Measurements from ENCODE around the gene CFLAR.
"Not testable (repeated sequence)": the region's sequence is repeated elsewhere in the genome, so short reads cannot be mapped to it uniquely, and the experiment has no call there.

CFLAR gene

GRCh38 chr2:201130524-201131186 lies 14.7 kb downstream of the CFLAR start:
- DNase-seq (peak; percentile 27), ATAC-seq (peak; percentile 51)
- H3K27ac Mint-ChIP-seq, result peak overlapping the region; percentile 94
- peaks cover 71% of the 10 kb centered on the region for H3K4me1 Mint-ChIP-seq
- no peaks in the 10 kb centered on the region for H3K27me3 Mint-ChIP-seq
- peaks cover 49% of the 10 kb centered on the region for H3K36me3 Mint-ChIP-seq (ENCODE audit: low read depth)
- H3K4me3 Mint-ChIP-seq, result peak overlapping the region; percentile 95
- H3K9me3 Mint-ChIP-seq, result no peaks in the 10 kb centered on the region

- Mint-ChIP-seq H3K4me3 (peak overlapping the region; percentile 95), H3K27ac (peak overlapping the region; percentile 94), H3K4me1 (peaks cover 67% of the 10 kb centered on the region), H3K9me3 (no peaks in the 10 kb centered on the region), H3K27me3 (no peaks in the 10 kb centered on the region), H3K36me3 (ENCODE audit: low read depth) (peaks cover 62% of the 10 kb centered on the region)
- ATAC-seq (peak; percentile 15), DNase-seq (no peak)
These were observed 16.6 kb downstream of the CFLAR start for GRCh38 chr2:201132518-201132917.

GRCh38 chr2:201135386-201135785 lies 19.4 kb downstream of the CFLAR start:
- DNase-seq (no peak), ATAC-seq (peak; percentile 38)
- Mint-ChIP-seq H3K36me3 (ENCODE audit: low read depth) (peaks cover 84% of the 10 kb centered on the region), H3K27ac (peak overlapping the region; percentile 89), H3K4me1 (peaks cover 67% of the 10 kb centered on the region), H3K4me3 (peak overlapping the region; percentile 62), H3K27me3 (no peaks in the 10 kb centered on the region), H3K9me3 (no peaks in the 10 kb centered on the region)

GRCh38 chr2:201136889-201137321 lies 20.9 kb downstream of the CFLAR start:
- ATAC-seq (no peak), DNase-seq (no peak)
- no peaks in the 10 kb centered on the region for H3K27me3 Mint-ChIP-seq
- H3K4me3 Mint-ChIP-seq, result no peak overlapping the region
- H3K27ac Mint-ChIP-seq, result peak overlapping the region; percentile 89
- H3K9me3 Mint-ChIP-seq, result no peaks in the 10 kb centered on the region
- peaks cover 67% of the 10 kb centered on the region for H3K4me1 Mint-ChIP-seq
- H3K36me3 Mint-ChIP-seq (ENCODE audit: low read depth), result peaks cover 80% of the 10 kb centered on the region

- DNase-seq (no peak), ATAC-seq (no peak)
- no peak overlapping the region for H3K27ac Mint-ChIP-seq
- no peak overlapping the region for H3K4me3 Mint-ChIP-seq
- H3K4me1 Mint-ChIP-seq, result peaks cover 61% of the 10 kb centered on the region
- H3K9me3 Mint-ChIP-seq, result no peaks in the 10 kb centered on the region
- peaks cover 74% of the 10 kb centered on the region for H3K36me3 Mint-ChIP-seq (ENCODE audit: low read depth)
- no peaks in the 10 kb centered on the region for H3K27me3 Mint-ChIP-seq
These were observed 21.8 kb downstream of the CFLAR start for GRCh38 chr2:201137505-201138400.

- DNase-seq (no peak), ATAC-seq (no peak)
- Mint-ChIP-seq H3K27me3 (no peaks in the 10 kb centered on the region), H3K4me1 (peaks cover 54% of the 10 kb centered on the region), H3K27ac (peak overlapping the region; percentile 47), H3K9me3 (no peaks in the 10 kb centered on the region), H3K4me3 (peak overlapping the region; percentile 8), H3K36me3 (ENCODE audit: low read depth) (peaks cover 72% of the 10 kb centered on the region)
These were observed 22.5 kb downstream of the CFLAR start for GRCh38 chr2:201138401-201138970.

- Mint-ChIP-seq H3K4me3 (peak overlapping the region; percentile 8), H3K36me3 (ENCODE audit: low read depth) (peaks cover 66% of the 10 kb centered on the region), H3K27ac (peak overlapping the region; percentile 70), H3K4me1 (peaks cover 47% of the 10 kb centered on the region)
- not testable (repeated sequence) for H3K27me3 Mint-ChIP-seq, H3K9me3 Mint-ChIP-seq, DNase-seq, ATAC-seq
These were observed 23.2 kb downstream of the CFLAR start for GRCh38 chr2:201138986-201139781.

GRCh38 chr2:201139836-201140604 lies 24.1 kb downstream of the CFLAR start:
- no peaks in the 10 kb centered on the region for H3K27me3 Mint-ChIP-seq
- peaks cover 41% of the 10 kb centered on the region for H3K4me1 Mint-ChIP-seq
- no peak for ATAC-seq
- no peak overlapping the region for H3K4me3 Mint-ChIP-seq
- no peaks in the 10 kb centered on the region for H3K9me3 Mint-ChIP-seq
- H3K27ac Mint-ChIP-seq, result peak overlapping the region; percentile 70
- peaks cover 68% of the 10 kb centered on the region for H3K36me3 Mint-ChIP-seq (ENCODE audit: low read depth)
- no peak for DNase-seq

- H3K27ac Mint-ChIP-seq, result no peak overlapping the region
- H3K36me3 Mint-ChIP-seq (ENCODE audit: low read depth), result peaks cover 54% of the 10 kb centered on the region
- H3K27me3 Mint-ChIP-seq, result no peaks in the 10 kb centered on the region
- ATAC-seq (no peak), DNase-seq (no peak)
- no peak overlapping the region for H3K4me3 Mint-ChIP-seq
- H3K9me3 Mint-ChIP-seq, result no peaks in the 10 kb centered on the region
- H3K4me1 Mint-ChIP-seq, result peaks cover 24% of the 10 kb centered on the region
These were observed 28.4 kb downstream of the CFLAR start for GRCh38 chr2:201144101-201145051.

- Mint-ChIP-seq H3K9me3 (no peaks in the 10 kb centered on the region), H3K36me3 (ENCODE audit: low read depth) (peaks cover 61% of the 10 kb centered on the region), H3K4me3 (no peak overlapping the region), H3K27ac (peak overlapping the region; percentile 55), H3K4me1 (peaks cover 42% of the 10 kb centered on the region), H3K27me3 (no peaks in the 10 kb centered on the region)
- ATAC-seq (no peak), DNase-seq (no peak)
These were observed 32.5 kb downstream of the CFLAR start for GRCh38 chr2:201148434-201148990.

GRCh38 chr2:201149064-201149820 lies 33.3 kb downstream of the CFLAR start:
- H3K9me3 Mint-ChIP-seq, result no peaks in the 10 kb centered on the region
- no peak for ATAC-seq
- H3K4me3 Mint-ChIP-seq, result no peak overlapping the region
- H3K36me3 Mint-ChIP-seq (ENCODE audit: low read depth), result peaks cover 62% of the 10 kb centered on the region
- peak overlapping the region; percentile 55 for H3K27ac Mint-ChIP-seq
- H3K27me3 Mint-ChIP-seq, result no peaks in the 10 kb centered on the region
- no peak for DNase-seq
- H3K4me1 Mint-ChIP-seq, result peaks cover 42% of the 10 kb centered on the region

GRCh38 chr2:201149821-201150165 lies 33.8 kb downstream of the CFLAR start:
- Mint-ChIP-seq H3K36me3 (ENCODE audit: low read depth) (peaks cover 65% of the 10 kb centered on the region), H3K27ac (peak overlapping the region; percentile 41), H3K4me1 (peaks cover 42% of the 10 kb centered on the region)
- not testable (repeated sequence) for H3K27me3 Mint-ChIP-seq, H3K4me3 Mint-ChIP-seq, DNase-seq, ATAC-seq, H3K9me3 Mint-ChIP-seq

Data from activated naive CD8-positive, alpha-beta T cell treated with anti-CD3 and anti-CD28 coated beads, Interleukin-2, amount 50 U/mL, for 24 hours (primary cell).